ENCODE measurements around the gene MUC20. TPM values are rescaled to one million over a fixed set of nuclear protein-coding genes. Genes with fewer than 3 reads are reported as not detected.

Gene MUC20, protein sequence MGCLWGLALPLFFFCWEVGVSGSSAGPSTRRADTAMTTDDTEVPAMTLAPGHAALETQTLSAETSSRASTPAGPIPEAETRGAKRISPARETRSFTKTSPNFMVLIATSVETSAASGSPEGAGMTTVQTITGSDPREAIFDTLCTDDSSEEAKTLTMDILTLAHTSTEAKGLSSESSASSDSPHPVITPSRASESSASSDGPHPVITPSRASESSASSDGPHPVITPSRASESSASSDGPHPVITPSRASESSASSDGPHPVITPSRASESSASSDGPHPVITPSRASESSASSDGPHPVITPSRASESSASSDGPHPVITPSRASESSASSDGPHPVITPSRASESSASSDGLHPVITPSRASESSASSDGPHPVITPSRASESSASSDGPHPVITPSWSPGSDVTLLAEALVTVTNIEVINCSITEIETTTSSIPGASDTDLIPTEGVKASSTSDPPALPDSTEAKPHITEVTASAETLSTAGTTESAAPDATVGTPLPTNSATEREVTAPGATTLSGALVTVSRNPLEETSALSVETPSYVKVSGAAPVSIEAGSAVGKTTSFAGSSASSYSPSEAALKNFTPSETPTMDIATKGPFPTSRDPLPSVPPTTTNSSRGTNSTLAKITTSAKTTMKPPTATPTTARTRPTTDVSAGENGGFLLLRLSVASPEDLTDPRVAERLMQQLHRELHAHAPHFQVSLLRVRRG
- 0.24 and 0.52 TPM in 2 replicates for total RNA-seq

GRCh38 chr3:195720831-195721506 lies at the start of gene MUC20:
TSS of gene MUC20 (plus strand) at chr3:195720978. CDS start at chr3:195721008, 30 bp downstream.

Other genes with a start within 250 kb of the MUC20 start
- 35.1 and 35.7 TPM in 2 replicates for gene PPP1R2, start 177.7 kb upstream of the MUC20 start, total RNA-seq
- gene APOD, start 137.0 kb upstream of the MUC20 start, total RNA-seq: 7.3 and 7.9 TPM in 2 replicates
- 0.39 TPM in 1 of 2 replicates, not detected in the other for gene MUC4, start 91.0 kb downstream of the MUC20 start, total RNA-seq
- 8.1 and 9.0 TPM in 2 replicates for gene TNK2, start 187.6 kb downstream of the MUC20 start, total RNA-seq

All from epithelial cell of alveolus of lung (primary cell).